BE2C (cell line): ENCODE data around the gene CCDC71L.
"Not testable (repeated sequence)": the region's sequence is repeated elsewhere in the genome, so short reads cannot be mapped to it uniquely, and the experiment has no call there.

ENCODE experiments used
- DNase-seq: peaks from one replicate; pipeline ENCODE4 v3.0.0-alpha.2; 2020
- H3K27me3 ChIP-seq: fragments of 250-450 bp; sonication (Bioruptor Pico); 2 replicates; pipeline ENCODE4 v1.5.1; 2020; ENCODE audit warnings: mild to moderate bottlenecking
- H3K36me3 ChIP-seq: fragments of 250-450 bp; sonication (Bioruptor Pico); 2 replicates; pipeline ENCODE4 v1.5.1; 2020; ENCODE audit warnings: mild to moderate bottlenecking
- H3K4me1 ChIP-seq: fragments of 250-450 bp; sonication (Bioruptor Pico); 2 replicates; pipeline ENCODE4 v1.5.1; 2020
- H3K4me3 ChIP-seq: 2 replicates; pipeline ENCODE4 v1.5.1; 2011; ENCODE audit warnings: low read depth, low read length
- H3K9me3 ChIP-seq: fragments of 250-450 bp; sonication (Bioruptor Pico); 2 replicates; pipeline ENCODE4 v1.5.1; 2020
- TF ChIP-seq, protein P1 (sequence below): IDR thresholded peaks from 2 replicates; pipeline ENCODE4 v1.5.1; 2012; ENCODE audit warnings: mild to moderate bottlenecking, low read depth, low read length

CCDC71L gene

DNA sequence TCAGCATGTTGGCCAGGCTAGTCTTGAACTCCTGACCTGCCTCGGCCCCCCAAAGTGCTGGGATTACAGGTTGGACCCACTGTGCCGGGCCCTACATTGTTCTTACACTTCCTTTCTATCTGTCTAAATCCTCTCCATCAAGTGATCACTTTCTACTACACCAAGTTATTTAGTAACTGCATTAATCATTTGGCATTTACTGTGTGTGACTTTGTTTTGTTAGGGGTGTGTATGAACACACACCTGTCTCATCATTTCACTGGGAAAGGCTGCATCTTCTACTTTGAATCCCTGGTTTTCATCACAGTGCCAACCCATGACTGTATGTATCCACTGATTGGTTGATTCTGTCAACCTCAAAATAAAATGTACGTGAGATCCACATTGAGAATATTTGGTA lies 23.0 kb upstream of the CCDC71L start:
- Histone ChIP-seq H3K27me3 (no peaks in the 10 kb centered on the region), H3K9me3 (no peaks in the 10 kb centered on the region)

DNA sequence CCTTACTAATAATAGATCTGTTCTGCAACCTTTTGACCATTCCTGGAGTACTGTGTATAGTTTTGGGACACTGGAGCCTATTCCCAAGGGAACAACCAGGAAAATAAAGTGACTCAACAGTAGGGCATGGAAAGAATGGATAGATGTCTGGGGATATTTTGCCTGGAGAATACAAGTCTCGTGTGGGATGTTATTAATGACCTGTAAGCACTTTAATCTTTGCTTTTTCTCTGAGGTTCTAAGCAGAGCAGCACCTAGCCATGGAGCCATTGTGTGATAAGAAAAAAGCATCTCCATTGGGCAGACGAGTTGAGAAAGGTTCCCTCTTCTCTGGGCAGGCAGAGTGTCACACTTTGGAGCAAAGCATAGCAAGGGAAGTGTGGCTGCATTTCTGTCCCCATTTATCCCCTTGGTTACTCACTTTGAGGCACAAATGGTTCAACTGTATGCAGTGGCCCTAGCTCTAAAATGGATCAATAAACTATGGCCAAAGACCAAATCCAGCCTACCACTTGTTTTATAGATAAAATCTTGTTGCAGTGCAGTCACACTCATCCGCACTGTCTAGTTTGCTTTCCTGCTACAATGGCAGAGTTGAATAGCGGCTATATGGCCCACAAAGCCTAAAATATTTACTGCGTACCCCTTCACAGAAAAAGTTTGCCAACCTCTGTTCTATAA lies 21.0 kb upstream of the CCDC71L start:
- Histone ChIP-seq H3K4me1 (no peaks in the 10 kb centered on the region), H3K27me3 (no peaks in the 10 kb centered on the region), H3K9me3 (no peaks in the 10 kb centered on the region), H3K36me3 (no peaks in the 10 kb centered on the region), H3K4me3 (no peak overlapping the region)
- DNase-seq, result no peak
- TF ChIP-seq, protein P1, sequence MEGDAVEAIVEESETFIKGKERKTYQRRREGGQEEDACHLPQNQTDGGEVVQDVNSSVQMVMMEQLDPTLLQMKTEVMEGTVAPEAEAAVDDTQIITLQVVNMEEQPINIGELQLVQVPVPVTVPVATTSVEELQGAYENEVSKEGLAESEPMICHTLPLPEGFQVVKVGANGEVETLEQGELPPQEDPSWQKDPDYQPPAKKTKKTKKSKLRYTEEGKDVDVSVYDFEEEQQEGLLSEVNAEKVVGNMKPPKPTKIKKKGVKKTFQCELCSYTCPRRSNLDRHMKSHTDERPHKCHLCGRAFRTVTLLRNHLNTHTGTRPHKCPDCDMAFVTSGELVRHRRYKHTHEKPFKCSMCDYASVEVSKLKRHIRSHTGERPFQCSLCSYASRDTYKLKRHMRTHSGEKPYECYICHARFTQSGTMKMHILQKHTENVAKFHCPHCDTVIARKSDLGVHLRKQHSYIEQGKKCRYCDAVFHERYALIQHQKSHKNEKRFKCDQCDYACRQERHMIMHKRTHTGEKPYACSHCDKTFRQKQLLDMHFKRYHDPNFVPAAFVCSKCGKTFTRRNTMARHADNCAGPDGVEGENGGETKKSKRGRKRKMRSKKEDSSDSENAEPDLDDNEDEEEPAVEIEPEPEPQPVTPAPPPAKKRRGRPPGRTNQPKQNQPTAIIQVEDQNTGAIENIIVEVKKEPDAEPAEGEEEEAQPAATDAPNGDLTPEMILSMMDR, result no peak

More for the DNA sequence above, 23.0 kb upstream of the CCDC71L start:
- no peaks in the 10 kb centered on the region for H3K4me1 ChIP-seq
- no peak overlapping the region for H3K4me3 ChIP-seq
- TF ChIP-seq, protein P1, result no peak
- no peaks in the 10 kb centered on the region for H3K36me3 ChIP-seq
- no peak for DNase-seq

- Histone ChIP-seq H3K9me3 (no peaks in the 10 kb centered on the region), H3K27me3 (no peaks in the 10 kb centered on the region), H3K4me1 (no peaks in the 10 kb centered on the region), H3K4me3 (no peak overlapping the region), H3K36me3 (no peaks in the 10 kb centered on the region)
- no peak for DNase-seq
- TF ChIP-seq, protein P1, result no peak
Observed at GRCh38 chr7:106679153-106679931, 18.4 kb upstream of the CCDC71L start.

DNA sequence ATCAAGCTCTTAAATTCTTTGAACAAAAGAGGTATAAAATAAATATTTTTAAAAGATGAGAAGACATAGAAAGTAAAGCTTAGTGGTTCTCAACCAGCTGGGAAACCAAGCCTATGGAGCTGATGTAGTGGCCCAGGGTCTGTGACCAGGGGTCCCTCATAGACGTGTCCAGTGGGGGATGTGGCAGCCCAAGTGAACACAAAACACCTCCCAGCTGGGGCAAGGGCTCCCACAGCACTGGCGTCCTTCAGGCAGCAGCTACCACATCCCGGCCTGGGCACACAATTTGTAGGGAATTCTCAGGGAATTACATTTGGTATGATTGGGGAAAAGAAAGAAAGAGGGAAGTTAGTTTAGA lies 17.8 kb upstream of the CCDC71L start:
- no peak overlapping the region for H3K4me3 ChIP-seq
- TF ChIP-seq, protein P1, result no peak
- no peaks in the 10 kb centered on the region for H3K4me1 ChIP-seq
- no peaks in the 10 kb centered on the region for H3K36me3 ChIP-seq
- DNase-seq, result no peak
- H3K27me3 ChIP-seq, result no peaks in the 10 kb centered on the region
- no peaks in the 10 kb centered on the region for H3K9me3 ChIP-seq

GRCh38 chr7:106676506-106676905 lies 15.5 kb upstream of the CCDC71L start:
- not testable (repeated sequence) for H3K4me1 ChIP-seq

DNA sequence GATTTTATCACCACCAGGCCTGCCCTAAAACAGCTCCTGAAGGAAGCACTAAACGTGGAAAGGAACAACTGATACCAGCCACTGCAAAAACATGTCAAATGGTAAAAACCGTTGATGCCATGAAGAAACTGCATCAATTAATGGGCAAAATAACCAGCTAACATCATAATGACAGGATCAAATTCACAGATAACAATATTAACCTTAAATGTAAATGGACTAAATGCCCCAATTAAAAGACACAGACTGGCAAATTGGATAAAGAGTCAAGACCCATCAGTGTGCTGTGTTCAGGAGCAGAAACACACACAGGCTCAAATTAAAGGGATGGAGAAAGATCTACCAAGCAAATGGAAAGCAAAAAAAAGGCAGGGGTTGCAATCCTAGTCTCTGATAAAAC lies 12.7 kb upstream of the CCDC71L start:
- not testable (repeated sequence) for H3K36me3 ChIP-seq, H3K9me3 ChIP-seq, DNase-seq, H3K27me3 ChIP-seq, H3K4me3 ChIP-seq, H3K4me1 ChIP-seq

More at GRCh38 chr7:106676506-106676905, 15.5 kb upstream of the CCDC71L start:
- H3K9me3 ChIP-seq, DNase-seq, H3K36me3 ChIP-seq, H3K27me3 ChIP-seq, H3K4me3 ChIP-seq: not testable (repeated sequence)

DNA sequence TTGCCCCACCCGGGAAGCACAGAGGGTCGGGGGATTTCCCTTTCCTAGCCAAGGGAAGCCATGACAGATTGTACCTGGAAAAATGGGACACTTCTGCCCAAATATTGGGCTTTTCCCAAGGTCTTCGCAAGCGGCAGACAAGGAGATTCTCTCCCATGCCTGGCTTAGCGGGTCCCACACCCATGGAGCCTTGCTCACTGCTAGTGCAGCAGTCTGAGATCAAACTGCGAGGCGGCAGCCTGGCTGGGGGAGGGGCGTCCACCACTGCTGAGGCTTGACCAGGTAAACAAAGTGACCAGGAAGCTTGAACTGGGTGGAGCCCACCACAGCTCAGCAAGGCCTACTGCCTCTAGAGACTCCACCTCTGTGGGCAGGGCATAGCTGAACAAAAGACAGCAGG lies 11.0 kb upstream of the CCDC71L start:
- H3K9me3 ChIP-seq, H3K4me1 ChIP-seq, H3K27me3 ChIP-seq, H3K36me3 ChIP-seq, H3K4me3 ChIP-seq, DNase-seq: not testable (repeated sequence)
